GM12873 (cell line): ENCODE results near the gene GPATCH2.

Experiments used
- CTCF ChIP-seq: IDR thresholded peaks from 2 replicates; pipeline ENCODE4 v1.5.1; 2012; ENCODE audit warnings: low read depth, mild to moderate bottlenecking, moderate library complexity, low read length, control low read depth; ENCODE audit not compliant: insufficient read depth; ENCODE audit errors: missing control alignments

The GPATCH2 gene

GRCh38 chr1:217562229-217562878 is 68.5 kb downstream of the GPATCH2 start:
- TF ChIP-seq CTCF, result no peak

- TF ChIP-seq CTCF, result no peak
Measured at GRCh38 chr1:217561446-217561845, 69.4 kb downstream of the GPATCH2 start.

- TF ChIP-seq CTCF, result no peak
Measured at GRCh38 chr1:217554849-217555248, 76.0 kb downstream of the GPATCH2 start.

- TF ChIP-seq CTCF, result no peak
Measured at GRCh38 chr1:217553949-217554509, 76.9 kb downstream of the GPATCH2 start.

- no peak for TF ChIP-seq CTCF
Measured at GRCh38 chr1:217552339-217552951, 78.4 kb downstream of the GPATCH2 start.

GRCh38 chr1:217542837-217543236 is 88.1 kb downstream of the GPATCH2 start:
- no peak for TF ChIP-seq CTCF

GRCh38 chr1:217542136-217542777 is 88.6 kb downstream of the GPATCH2 start:
- TF ChIP-seq CTCF, result no peak
